SK-N-SH treated with all-trans-retinoic acid at 6 μM for 48 hours (cell line): ENCODE measurements around the gene RUNDC1.

Experiments
- ARNTL ChIP-seq: fragments of 450-650 bp; formaldehyde crosslinking; IDR thresholded peaks from 2 replicates; pipeline ENCODE4 v1.5.0; 2020; ENCODE audit warnings: low read depth, mild to moderate bottlenecking, moderate library complexity, borderline replicate concordance
- CSDC2 ChIP-seq: fragments of 250-450 bp; sonication (Bioruptor Pico); IDR thresholded peaks from 2 replicates; pipeline ENCODE4 v1.5.0; 2020; ENCODE audit warnings: mild to moderate bottlenecking, moderate library complexity
- GLIS3 ChIP-seq: fragments of 250-450 bp; sonication (Bioruptor Pico); IDR thresholded peaks from 2 replicates; pipeline ENCODE4 v1.5.0; 2020; ENCODE audit warnings: mild to moderate bottlenecking, moderate library complexity
- PPARA ChIP-seq: fragments of 250-450 bp; sonication (Bioruptor Pico); IDR thresholded peaks from 2 replicates; pipeline ENCODE4 v1.5.0; 2020; ENCODE audit warnings: mild to moderate bottlenecking, borderline replicate concordance
- RARB ChIP-seq: fragments of 250-450 bp; sonication (Bioruptor Pico); IDR thresholded peaks from 2 replicates; pipeline ENCODE4 v1.8.0; 2021; ENCODE audit warnings: mild to moderate bottlenecking, moderate library complexity
- SNAI2 ChIP-seq: fragments of 250-450 bp; sonication (Bioruptor Pico); IDR thresholded peaks from 2 replicates; pipeline ENCODE4 v1.5.0; 2020; ENCODE audit warnings: mild to moderate bottlenecking, moderate library complexity
- TCF4 ChIP-seq: fragments of 250-450 bp; sonication (Bioruptor Pico); IDR thresholded peaks from 2 replicates; pipeline ENCODE4 v1.8.0; 2021; ENCODE audit warnings: mild to moderate bottlenecking, moderate library complexity, borderline replicate concordance
- ZNF565 ChIP-seq: fragments of 450-650 bp; formaldehyde crosslinking; conservative IDR thresholded peaks from 2 replicates; pipeline ENCODE4 v1.5.0; 2020; ENCODE audit warnings: low read depth, mild to moderate bottlenecking, moderate library complexity
- ZNF70 ChIP-seq: fragments of 450-650 bp; formaldehyde crosslinking; IDR thresholded peaks from 2 replicates; pipeline ENCODE4 v1.5.0; 2020; ENCODE audit warnings: mild to moderate bottlenecking, moderate library complexity
- ZNF8 ChIP-seq: fragments of 450-650 bp; formaldehyde crosslinking; IDR thresholded peaks from 2 replicates; pipeline ENCODE4 v1.5.0; 2020; ENCODE audit warnings: mild to moderate bottlenecking, moderate library complexity
- TF ChIP-seq, protein P1 (sequence below): fragments of 250-450 bp; sonication (Bioruptor Pico); IDR thresholded peaks from 2 replicates; pipeline ENCODE4 v1.5.1; 2020; ENCODE audit warnings: low read depth, mild to moderate bottlenecking, moderate library complexity
- TF ChIP-seq, protein P2 (sequence below): fragments of 250-450 bp; sonication (Bioruptor Pico); IDR thresholded peaks from 2 replicates; pipeline ENCODE4 v1.8.0; 2020; ENCODE audit warnings: mild to moderate bottlenecking, moderate library complexity, borderline replicate concordance

DNA sequence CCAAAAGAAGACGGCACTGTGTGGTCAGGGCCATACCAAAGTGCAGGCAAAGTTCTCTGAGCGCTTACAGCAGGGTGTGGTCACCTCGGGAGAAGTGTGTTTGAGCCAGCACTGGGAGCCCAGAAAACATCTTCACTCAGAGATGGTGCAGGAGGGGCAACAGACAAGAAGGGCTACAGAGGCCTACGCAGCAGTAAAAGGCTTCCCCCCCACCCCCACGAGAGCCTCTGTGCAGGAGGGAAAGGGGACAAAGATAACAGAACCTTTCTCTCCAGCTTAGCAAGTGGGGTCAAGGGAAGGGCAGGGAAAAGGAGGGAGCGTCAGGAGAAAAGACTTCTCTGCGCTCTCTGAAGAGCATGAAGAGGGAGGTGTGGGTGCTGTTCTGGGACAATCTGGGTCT, 39.1 kb downstream of the RUNDC1 start:
- TF ChIP-seq, protein P1, sequence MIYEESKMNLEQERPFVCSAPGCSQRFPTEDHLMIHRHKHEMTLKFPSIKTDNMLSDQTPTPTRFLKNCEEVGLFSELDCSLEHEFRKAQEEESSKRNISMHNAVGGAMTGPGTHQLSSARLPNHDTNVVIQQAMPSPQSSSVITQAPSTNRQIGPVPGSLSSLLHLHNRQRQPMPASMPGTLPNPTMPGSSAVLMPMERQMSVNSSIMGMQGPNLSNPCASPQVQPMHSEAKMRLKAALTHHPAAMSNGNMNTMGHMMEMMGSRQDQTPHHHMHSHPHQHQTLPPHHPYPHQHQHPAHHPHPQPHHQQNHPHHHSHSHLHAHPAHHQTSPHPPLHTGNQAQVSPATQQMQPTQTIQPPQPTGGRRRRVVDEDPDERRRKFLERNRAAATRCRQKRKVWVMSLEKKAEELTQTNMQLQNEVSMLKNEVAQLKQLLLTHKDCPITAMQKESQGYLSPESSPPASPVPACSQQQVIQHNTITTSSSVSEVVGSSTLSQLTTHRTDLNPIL (CRISPR knock-in tag) = no peak
- no peak for TF ChIP-seq ARNTL (CRISPR knock-in tag)
- TF ChIP-seq RARB (CRISPR knock-in tag) = no peak
- no peak for TF ChIP-seq ZNF8
- no peak for TF ChIP-seq TCF4
- TF ChIP-seq ZNF70 (CRISPR knock-in tag) = no peak
- TF ChIP-seq CSDC2 (CRISPR knock-in tag) = no peak
- no peak for TF ChIP-seq SNAI2 (CRISPR knock-in tag)
- no peak for TF ChIP-seq GLIS3 (CRISPR knock-in tag)
- no peak for TF ChIP-seq PPARA (CRISPR knock-in tag)
- TF ChIP-seq, protein P2, sequence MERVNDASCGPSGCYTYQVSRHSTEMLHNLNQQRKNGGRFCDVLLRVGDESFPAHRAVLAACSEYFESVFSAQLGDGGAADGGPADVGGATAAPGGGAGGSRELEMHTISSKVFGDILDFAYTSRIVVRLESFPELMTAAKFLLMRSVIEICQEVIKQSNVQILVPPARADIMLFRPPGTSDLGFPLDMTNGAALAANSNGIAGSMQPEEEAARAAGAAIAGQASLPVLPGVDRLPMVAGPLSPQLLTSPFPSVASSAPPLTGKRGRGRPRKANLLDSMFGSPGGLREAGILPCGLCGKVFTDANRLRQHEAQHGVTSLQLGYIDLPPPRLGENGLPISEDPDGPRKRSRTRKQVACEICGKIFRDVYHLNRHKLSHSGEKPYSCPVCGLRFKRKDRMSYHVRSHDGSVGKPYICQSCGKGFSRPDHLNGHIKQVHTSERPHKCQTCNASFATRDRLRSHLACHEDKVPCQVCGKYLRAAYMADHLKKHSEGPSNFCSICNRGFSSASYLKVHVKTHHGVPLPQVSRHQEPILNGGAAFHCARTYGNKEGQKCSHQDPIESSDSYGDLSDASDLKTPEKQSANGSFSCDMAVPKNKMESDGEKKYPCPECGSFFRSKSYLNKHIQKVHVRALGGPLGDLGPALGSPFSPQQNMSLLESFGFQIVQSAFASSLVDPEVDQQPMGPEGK (CRISPR knock-in tag) = no peak
- TF ChIP-seq ZNF565 (CRISPR knock-in tag) = no peak
